Glomerular endothelial cell (primary cell): ENCODE measurements around the gene CLEC5A. TPM values are rescaled to one million over a fixed set of nuclear protein-coding genes. Genes with fewer than 3 reads are reported as not detected.
"Not testable (repeated sequence)": the region's sequence is repeated elsewhere in the genome, so short reads cannot be mapped to it uniquely, and the experiment has no call there.

Experiments used
- DNase-seq: peaks from one replicate; pipeline ENCODE4 v3.0.0-alpha.2; 2011; ENCODE audit warnings: low read depth, low spot score; ENCODE audit errors: extremely low read depth
- total RNA-seq: library from RNA; depleted of rRNA; stranded (reverse); fragments of >200 nt; gene quantifications from 2 replicates; pipeline ENCODE4 v1.2.3, GENCODE V29; 2015

CLEC5A gene
- total RNA-seq, 1 donor from 2014 or later, result not detected

DNA sequence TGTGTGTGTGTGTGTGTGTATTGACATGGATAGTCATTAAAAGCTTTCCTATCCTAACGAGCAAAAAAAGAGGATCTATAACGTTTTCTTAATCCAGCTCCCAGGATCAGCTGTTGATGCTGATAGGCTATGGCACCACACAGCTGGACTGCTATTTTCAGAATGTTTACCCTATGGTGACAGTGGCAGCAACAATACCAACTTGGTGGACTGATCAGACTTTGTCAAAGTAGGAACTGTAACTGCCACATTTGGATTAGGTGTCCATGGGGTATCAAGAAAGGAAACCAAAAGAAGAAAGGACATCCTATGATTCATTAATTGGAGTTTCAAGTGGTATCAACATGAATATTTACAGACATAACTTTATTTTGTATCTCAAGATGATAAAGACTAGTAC lies 2.7 kb upstream of the CLEC5A start:
- no peak for DNase-seq

DNA sequence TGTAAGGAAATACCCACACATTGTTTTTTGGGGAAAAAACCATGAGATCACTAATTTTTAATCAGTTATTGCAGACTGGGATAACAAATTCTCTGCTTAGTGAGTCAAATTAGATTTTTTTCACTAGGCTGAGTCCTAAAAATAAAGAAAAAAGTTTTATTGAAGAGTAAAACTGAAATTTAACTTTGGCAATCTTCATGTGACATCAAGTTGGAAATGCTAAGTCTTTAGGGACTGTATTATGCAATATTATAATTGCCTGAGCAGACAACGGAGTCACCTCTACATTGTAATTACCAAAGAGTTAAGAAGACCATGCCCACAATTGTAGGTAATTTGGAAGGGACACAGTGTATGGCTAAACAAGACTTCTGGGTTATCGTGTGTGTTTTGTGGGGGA lies 2.2 kb upstream of the CLEC5A start:
- DNase-seq, result no peak

DNA sequence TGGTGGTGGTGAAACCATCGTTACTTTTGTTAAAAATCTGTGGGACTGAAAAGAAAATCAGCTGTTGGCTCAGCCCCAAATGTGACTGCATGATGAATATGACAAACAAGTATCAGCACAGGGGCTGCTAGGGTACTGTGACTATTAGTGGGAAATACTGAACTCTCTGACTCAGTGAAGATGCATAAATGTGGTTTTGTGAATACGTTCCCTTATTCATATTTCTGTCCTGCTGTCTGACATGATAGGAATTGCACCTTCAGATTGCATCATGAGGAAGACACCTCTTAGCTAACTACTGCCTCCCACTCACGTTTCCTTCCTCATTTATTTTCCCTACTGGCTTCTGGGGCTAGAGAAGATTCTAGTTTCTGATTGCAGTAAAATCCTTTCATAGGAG lies 1.4 kb downstream of the CLEC5A start:
- DNase-seq, result no peak

DNA sequence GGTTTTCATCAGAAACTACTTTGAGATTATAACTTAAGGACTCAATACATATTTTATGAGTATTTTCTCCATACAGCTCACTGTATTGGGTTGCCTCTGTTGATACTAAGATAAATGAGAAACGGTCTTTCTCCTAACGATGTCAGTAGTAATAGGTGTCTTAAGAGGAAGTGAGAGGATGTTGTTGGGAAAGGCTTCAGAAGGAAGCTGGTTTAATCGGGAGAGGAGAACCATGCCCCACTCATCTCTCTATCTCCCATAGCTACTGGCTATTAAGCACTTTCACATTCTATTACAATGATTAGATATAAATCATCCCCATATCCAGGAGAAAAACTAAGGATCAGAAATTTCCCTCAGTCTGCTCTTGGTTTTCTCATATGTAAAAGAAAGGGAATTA lies 2.0 kb downstream of the CLEC5A start:
- DNase-seq, result no peak

DNA sequence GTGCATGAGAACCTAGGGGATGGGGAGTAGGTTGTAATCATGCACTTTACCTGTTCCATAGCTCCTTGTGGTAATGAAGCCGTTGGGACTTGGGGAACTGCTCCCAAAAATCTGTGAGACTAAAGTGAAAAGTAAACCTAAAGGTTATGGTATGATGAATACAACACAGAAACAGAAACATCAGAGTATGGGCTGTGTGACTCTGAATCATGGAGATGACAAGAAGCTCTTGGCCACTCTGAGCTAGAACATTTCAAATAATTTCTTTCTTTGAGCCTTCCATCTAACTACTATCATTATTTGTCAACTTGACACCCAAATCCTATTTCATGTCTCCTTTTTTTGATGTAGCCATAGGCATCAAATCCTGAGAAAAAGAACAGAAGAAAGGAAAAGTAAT lies 2.9 kb downstream of the CLEC5A start:
- DNase-seq, result no peak

DNA sequence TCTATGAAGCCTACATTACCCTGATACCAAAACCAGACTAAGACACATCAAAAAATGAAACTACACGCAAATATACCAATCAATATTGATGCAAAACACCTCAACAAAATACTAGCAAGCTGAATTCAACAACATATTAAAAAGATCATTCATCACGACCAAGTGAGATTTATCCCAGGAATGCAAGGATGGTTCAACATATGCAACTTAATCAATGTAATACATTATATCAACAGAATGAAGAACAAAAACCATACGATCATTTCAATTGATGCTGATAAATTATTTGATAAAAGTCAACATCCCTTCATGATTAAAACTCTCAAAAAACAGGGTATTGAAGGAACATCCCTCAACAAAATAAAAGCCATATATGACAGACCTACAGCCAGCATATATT lies 5.7 kb downstream of the CLEC5A start:
- DNase-seq, result no peak

DNA sequence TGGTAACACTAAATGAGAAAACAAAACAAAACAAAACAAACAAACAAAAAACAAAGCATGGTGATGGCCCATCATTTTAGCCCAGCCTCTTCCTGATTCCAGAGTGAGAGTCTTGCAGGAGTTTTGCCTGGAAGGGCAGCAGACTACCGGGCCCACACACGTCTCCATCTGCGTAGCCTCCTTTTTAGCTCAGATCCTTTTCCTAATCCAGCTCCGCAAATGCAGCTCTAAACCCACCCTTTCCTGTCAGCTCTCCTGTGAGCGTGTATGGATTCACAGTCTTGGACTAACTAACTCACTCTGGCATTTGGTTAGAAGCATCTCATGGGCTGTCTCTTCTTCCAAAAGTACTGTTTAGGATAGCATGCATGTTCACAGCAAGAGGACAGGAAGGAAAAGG lies 16.6 kb downstream of the CLEC5A start:
- DNase-seq, result no peak

DNA sequence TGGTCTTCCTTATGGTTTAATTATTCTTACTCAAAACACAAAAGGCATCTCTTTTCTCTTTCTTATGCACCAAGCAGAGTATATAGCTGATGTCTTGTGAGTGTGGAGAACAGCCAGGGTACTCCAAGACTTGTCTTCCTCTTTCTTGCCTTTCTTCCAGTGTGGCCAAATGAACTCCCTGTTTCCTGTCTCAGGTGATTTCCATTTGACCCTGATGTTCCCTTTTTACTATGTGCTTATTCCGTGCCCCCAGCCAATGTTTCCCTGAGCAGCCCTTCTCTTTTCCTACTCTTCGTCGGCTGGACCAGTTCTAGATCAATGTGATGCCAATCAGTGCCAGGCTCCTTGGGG lies 18.0 kb downstream of the CLEC5A start:
- no peak for DNase-seq

DNA sequence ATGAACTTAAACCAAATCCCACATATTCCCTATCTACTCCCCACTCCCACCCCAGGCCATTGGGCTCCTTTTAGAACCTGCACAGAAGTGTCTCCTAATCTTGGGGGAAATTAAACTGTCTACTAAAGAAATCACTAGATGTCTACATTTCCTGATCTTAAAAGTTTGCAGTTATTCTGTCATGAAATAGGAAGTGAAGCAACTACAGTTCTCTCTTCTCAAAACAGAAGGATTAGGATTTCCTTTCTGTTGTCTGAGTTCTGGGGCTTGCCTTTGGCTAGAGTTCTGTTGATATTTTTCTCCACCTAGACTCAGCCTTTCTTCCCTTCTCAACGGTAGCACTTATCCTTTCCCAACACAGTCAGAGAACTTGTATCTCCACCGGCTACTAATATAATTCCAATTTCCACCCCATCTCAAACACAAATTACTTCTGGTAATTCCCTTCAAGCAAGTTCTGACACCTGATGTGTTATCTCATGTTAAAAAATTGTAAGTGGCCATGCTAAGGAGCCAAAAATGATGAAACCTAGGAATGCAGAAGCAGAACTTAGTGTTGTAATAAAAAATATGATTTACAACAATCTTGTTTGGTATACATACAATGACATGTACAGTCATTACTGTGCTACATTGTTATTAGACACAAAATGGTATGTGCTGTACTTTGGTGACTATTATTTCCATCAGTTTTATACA lies 18.5 kb downstream of the CLEC5A start:
- DNase-seq, result no peak

DNA sequence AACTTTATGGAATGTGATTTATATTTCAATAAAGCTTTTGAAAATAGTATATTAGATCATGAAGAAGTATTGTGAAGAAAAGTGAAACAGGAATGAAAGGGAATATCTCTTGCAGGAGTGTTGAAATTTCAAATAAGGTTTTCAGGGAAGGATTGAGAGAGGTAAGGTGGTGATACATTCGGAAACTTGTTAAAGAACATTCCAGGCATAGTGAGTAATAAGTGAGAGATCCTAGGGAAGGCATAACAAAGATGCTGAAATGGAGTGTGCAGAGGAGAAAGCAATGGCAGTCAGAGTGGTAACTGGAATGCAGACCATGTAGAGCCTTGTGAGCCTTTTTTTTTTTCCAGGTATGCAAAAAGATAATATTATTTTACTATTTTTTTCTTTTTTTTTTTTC lies 26.5 kb downstream of the CLEC5A start:
- no peak for DNase-seq

DNA sequence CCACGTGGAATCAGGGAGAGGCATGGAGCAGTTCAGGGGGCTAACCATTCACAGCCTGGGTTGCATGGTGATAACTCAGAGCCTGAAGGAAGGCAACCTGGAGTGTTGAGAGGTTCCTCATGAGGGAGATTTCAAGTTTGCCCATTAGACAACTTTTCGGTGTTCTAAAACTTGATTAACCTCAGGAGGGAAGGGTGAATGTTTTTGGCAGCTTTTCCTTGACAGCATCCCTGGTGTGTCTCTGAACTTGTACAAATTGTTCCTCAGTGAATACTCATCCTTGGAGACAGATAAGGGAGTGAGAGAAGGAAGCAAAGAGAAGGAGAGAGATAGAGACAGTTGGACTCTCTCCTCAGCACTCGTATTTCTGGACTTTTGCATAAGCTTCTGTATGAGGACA lies 30.7 kb downstream of the CLEC5A start, which contains the start of gene OR9A4:
TSS of gene OR9A4 (plus strand) at position 301 of the 400 bp plus-strand sequence. CDS start 2,477 bp downstream, outside the sequence.
- no peak for DNase-seq

DNA sequence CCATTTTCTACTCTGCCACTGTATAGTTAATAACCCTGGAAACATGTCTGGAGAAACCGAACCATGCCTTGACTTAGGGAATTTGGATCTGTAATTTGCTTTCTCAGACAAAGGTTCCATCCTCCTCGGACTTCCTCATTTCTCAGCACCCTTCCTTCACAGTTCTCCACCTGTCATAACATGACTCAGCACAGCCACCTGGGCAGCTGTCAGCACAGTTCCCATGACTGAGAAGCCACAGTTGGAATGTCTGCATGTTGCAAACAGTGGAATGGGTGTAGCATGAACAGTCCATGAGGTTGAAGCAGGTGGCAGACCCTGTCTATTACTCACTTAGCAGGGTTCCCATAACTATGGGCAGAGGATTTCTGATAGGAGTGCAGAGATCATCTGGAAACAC lies 31.2 kb downstream of the CLEC5A start:
- DNase-seq, result no peak

DNA sequence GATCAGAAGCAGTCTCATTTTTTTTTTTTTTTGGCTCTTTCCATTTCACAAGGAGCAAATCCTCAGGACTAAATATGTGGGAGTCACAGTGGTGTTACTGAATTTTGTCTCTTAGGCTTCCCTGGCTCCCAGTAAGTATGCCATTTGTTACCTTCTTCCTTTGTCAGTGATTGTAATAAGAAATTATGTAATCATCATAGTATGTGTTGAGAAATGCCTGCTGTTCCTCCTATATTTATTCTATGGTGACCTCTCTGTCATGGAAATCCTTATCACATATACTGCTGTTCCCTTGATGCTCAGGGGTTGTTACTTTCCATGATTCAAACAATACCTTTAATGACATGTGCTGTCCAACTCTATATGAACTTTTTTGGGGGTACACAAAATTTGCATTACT lies 35.4 kb downstream of the CLEC5A start:
- DNase-seq, result no peak

DNA sequence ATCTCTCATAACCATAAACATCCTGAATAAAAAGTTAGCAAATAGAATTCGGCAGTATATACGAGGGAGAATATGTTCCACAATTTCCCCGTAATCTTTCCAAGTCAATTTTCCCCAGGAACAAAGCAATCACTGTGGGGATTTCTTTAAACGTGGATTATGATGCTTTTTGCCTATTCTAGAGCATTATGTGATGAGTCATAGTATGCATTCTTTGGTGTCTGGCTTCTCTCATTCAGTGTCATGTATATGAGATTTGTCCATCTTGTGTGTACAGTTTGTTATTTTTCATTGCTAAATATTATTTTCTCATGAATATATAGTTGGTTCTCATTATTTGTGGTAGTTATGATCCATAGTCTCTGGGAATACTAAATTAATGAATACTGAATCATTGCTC lies 40.5 kb downstream of the CLEC5A start:
- DNase-seq, result no peak

DNA sequence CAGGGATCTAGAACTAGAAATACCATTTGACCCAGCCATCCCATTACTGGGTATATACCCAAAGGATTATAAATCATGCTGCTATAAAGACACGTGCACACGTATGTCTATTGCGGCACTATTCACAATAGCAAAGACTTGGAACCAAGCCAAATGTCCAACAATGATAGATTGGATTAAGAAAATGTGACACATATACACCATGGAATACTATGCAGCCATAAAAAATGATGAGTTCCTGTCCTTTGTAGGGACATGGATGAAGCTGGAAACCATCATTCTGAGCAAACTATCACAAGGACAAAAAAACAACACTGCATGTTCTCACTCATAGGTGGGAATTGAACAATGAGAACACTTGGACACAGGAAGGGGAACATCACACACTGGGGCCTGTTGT lies 47.4 kb downstream of the CLEC5A start:
- not testable (repeated sequence) for DNase-seq

DNA sequence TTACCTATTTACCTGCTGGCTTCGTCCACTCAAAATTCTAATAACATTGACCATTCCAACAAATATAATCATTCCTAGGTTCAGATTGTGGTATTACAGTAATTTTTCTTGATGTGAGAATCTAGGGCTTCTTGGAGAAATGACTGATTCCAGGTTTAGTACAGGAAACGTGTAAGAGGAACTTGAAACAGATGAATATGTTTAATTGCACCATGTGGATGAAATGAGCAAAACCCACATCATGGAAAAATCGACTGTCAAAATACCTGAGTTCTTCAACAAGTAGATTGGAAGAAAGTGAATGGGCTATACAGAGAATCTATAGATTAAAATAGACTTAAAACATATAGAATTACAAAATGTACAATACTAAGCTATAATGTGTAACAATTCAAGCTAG lies 55.4 kb downstream of the CLEC5A start:
- DNase-seq, result no peak

DNA sequence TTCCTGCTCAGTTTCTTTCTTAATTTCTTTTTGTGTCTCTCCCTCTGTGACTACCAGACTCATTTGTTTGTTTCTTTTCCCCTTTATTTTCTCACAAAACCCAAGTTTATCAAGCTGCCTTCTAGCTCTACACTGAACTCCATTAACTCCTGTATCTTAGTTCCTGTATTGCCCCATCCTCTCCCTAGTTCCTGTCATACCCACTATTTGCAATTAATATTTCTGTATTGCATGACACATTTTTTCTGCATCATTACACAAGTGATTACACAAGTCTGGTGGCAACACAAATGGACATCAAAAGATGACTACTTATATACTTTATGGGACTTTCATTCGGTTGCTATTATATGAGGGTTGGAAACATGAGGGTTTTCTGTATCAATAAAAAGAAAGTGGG lies 57.5 kb downstream of the CLEC5A start:
- no peak for DNase-seq

DNA sequence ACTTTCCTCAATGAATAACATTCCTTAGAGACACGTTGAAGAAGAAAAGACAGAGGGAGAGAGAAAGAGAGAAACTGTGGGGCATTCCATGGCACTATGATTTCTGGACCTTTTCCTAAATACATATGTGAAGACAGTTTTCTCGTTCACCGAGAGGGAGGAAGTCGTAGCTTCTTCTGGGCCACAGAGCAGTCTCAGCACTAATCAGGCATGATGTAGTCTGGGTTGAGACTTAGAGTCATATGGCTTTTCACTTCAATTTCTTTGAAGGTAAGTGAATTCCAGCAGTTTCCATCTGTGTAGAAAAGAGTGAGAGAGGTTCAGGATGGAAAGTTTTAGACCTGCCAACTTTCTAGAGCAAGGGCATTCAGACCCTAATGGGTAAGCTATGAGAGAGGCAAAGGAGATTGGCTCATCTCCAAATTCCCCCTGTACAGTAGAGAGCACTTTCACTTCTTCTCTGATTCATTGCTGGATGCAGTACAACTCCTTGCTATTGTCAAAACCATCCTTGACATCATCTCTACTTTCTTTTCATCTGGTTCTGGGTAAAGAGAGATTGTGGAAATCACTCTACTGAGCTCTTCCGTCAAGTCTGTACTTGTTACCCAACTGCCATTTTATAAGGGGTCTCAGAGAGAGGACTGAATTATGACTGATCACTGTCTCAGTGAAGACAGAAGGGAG lies 62.1 kb downstream of the CLEC5A start:
- no peak for DNase-seq

DNA sequence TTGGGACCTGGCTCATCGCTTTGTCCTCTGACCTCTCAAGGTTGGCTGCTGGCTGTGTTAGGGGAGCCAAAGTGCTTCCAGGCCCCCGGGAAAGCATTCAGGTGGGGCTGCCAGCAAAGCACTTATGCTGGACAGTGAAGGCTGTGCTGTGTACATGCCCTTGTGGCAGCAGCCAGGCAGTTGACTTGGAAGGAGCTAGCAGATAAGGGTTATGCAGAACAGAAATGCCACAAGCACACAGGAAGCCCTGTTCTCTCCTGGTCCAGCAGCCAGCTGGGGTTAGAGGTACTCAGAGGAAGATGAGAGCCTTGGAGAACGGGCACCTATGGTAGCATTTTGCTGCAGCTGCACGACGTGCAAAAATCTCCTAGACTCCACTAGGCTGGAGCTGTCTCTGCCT lies 65.8 kb downstream of the CLEC5A start:
- no peak for DNase-seq

DNA sequence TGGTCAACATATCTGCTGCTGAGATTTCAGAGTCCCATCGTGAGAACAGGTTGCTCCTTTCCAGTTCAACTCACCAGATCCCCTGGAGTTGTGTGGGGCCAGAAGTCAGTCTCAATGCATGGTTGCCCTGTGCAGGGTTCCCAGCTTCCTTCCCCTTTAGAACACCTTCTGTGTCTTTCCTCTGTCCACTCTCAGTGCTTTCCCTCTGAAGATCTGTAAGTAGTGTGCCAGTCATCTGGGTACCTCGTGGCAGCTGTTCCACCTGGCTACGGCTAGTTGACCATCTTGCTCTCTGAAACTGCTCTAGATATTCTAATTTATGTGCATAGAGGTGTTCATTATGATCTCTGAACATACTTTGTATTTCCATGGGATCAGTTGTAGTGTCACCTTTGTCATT lies 69.4 kb downstream of the CLEC5A start:
- no peak for DNase-seq
